Spleen (tissue), 11 donors: ENCODE data around the gene ZNF326. TPM values are rescaled to one million over a fixed set of nuclear protein-coding genes. Genes with fewer than 3 reads are reported as not detected.

Source experiments
- DNase-seq: peaks from one replicate; pipeline ENCODE4 v3.0.0-alpha.2; 2020
- H3K27ac ChIP-seq, 8 donors: fragments of 200-600 bp; sonication (generic) in 7 of 8; 1 replicate in 4 of 8; 2 replicates in 4 of 8; pipeline versions ENCODE4 v1.5.0 to v1.8.0; 2016 to 2021; ENCODE audit warnings: inconsistent platforms in 4 of 8, mild to moderate bottlenecking in 4 of 8, moderate library complexity in 1 of 8
- H3K27me3 ChIP-seq, 7 donors: fragments of 200-600 bp; sonication (generic) in 6 of 7; replicated peaks in 1 of 7; 1 replicate in 4 of 7; 2 replicates in 3 of 7; pipeline versions ENCODE4 v1.5.0 to v1.8.0; 2016 to 2021; ENCODE audit warnings: inconsistent platforms in 3 of 7, mild to moderate bottlenecking in 1 of 7
- H3K36me3 ChIP-seq, 6 donors: fragments of 200-600 bp; sonication (generic) in 5 of 6; 1 replicate in 4 of 6; 2 replicates in 2 of 6; pipeline versions ENCODE4 v1.5.0 to v1.8.0; 2016 to 2021; ENCODE audit warnings: inconsistent platforms in 2 of 6
- H3K4me1 ChIP-seq, 6 donors: fragments of 200-600 bp; sonication (generic) in 5 of 6; 1 replicate in 3 of 6; 2 replicates in 3 of 6; pipeline versions ENCODE4 v1.5.0 to v1.8.0; 2016 to 2021; ENCODE audit warnings: inconsistent platforms in 3 of 6
- H3K4me3 ChIP-seq, 8 donors: fragments of 200-600 bp; sonication (generic) in 7 of 8; 1 replicate in 4 of 8; 2 replicates in 4 of 8; pipeline versions ENCODE4 v1.5.0 to v1.8.0; 2016 to 2021; ENCODE audit warnings: inconsistent platforms in 4 of 8, mild to moderate bottlenecking in 4 of 8, moderate library complexity in 2 of 8
- H3K9me3 ChIP-seq, 8 donors: fragments of 200-600 bp; sonication (generic) in 7 of 8; 1 replicate in 4 of 8; 2 replicates in 4 of 8; pipeline versions ENCODE4 v1.5.0 to v1.8.0; 2016 to 2021; ENCODE audit warnings: inconsistent platforms in 4 of 8
- POLR2A ChIP-seq, 3 donors: fragments of 450-650 bp; IDR thresholded peaks; one replicate each; pipeline ENCODE4 v1.5.1; 2017; ENCODE audit warnings: antibody characterized with exemption in 3 of 3, mild to moderate bottlenecking in 1 of 3
- POLR2AphosphoS5 ChIP-seq, 3 donors: sonication (generic); formaldehyde crosslinking; IDR thresholded peaks; one replicate each; pipeline ENCODE4 v1.5.1; 2017; ENCODE audit warnings: antibody characterized with exemption in 3 of 3
- WGBS, 5 donors: extraction: QIAGEN DNeasy Blood & Tissue Kit in 3 of 5; methylation state at CpG; one replicate each; pipeline versions ENCODE4 v1.1.5 to v1.1.7; 2013 to 2018; 5-methylcytosine and 5-hydroxymethylcytosine counted together
- intact Hi-C: fragments of 100-400 bp; cut with DNase I; formaldehyde crosslinking; loops from one replicate; pipeline ENCODE4 v1.15.0; 2023; ENCODE audit warnings: low total_unique reads
- polyA plus RNA-seq, 3 donors: library from polyadenylated mRNA; stranded (reverse); fragments of 200-250 nt; gene quantifications; one replicate each; pipeline ENCODE4 v1.2.1, GENCODE V29; 2013
- total RNA-seq, 7 donors: library from RNA; depleted of rRNA in 3 of 7; stranded (reverse); fragments of >200 nt in 3 of 7; fragmentation: NEBNext Ultra II Directional in 4 of 7; extraction: Animal tissue kit (Norgen Biotek cat#: 25700) in 4 of 7; gene quantifications; one replicate each; pipeline versions ENCODE4 v1.1.0 to v1.2.1, GENCODE V29; 2016 to 2021
- TF ChIP-seq, protein P1 (sequence below), 11 experiments: fragments of 200-600 bp in 7 of 11; fragments of 450-650 bp in 4 of 11; sonication (generic) in 4 of 11; IDR thresholded peaks in 8 of 11; conservative IDR thresholded peaks in 3 of 11; 1 replicate in 7 of 11; 2 replicates in 4 of 11; pipeline versions ENCODE4 v1.4.0 to v1.8.0; 2016 to 2021; ENCODE audit warnings: antibody characterized with exemption in 11 of 11, inconsistent platforms in 4 of 11, mild to moderate bottlenecking in 1 of 11
- donor health status: healthy with polysubstance abuse.
- donor health status: DM: no; HTN: no; CAD: no; lungs with moderate emphysema.
- donor health status: DM: no; HTN: no; CAD: no.
- donor health status: Bipolar disorder and iron deficiency.
- donor health status: healthy.
- donor health status: DM: no; HTN: no; CAD: no.
- donor health status: DM: yes; HTN: yes; CAD: no.

ZNF326 gene
- total and polyA plus RNA-seq, 10 donors: 4.6 to 27.9 (median 18.6) TPM

- no peak for DNase-seq
- intact Hi-C loops: no loop called here
- H3K4me1 ChIP-seq: peaks cover 0 to 14% (median 2%) of the 10 kb centered on the region in 6 donors
- H3K27ac ChIP-seq: no peak overlapping the region
- H3K27me3 ChIP-seq: no peaks in the 10 kb centered on the region
- H3K9me3 ChIP-seq: no peaks in the 10 kb centered on the region
- no peaks in the 10 kb centered on the region for H3K36me3 ChIP-seq
- no peak for TF ChIP-seq POLR2AphosphoS5 (IDR thresholded peaks at IDR 0.05)
- TF ChIP-seq POLR2A (IDR thresholded peaks at IDR 0.05): no peak
- TF ChIP-seq, protein P1, sequence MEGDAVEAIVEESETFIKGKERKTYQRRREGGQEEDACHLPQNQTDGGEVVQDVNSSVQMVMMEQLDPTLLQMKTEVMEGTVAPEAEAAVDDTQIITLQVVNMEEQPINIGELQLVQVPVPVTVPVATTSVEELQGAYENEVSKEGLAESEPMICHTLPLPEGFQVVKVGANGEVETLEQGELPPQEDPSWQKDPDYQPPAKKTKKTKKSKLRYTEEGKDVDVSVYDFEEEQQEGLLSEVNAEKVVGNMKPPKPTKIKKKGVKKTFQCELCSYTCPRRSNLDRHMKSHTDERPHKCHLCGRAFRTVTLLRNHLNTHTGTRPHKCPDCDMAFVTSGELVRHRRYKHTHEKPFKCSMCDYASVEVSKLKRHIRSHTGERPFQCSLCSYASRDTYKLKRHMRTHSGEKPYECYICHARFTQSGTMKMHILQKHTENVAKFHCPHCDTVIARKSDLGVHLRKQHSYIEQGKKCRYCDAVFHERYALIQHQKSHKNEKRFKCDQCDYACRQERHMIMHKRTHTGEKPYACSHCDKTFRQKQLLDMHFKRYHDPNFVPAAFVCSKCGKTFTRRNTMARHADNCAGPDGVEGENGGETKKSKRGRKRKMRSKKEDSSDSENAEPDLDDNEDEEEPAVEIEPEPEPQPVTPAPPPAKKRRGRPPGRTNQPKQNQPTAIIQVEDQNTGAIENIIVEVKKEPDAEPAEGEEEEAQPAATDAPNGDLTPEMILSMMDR (IDR thresholded peaks at IDR 0.05 in 8 of 11, conservative IDR thresholded peaks at IDR 0.05 in 3 of 11): no peak
- WGBS, 5 donors: 91 to 98% (median 95%) methylated on average over 7 of the region's 7 CpGs
- H3K4me3 ChIP-seq: no peak overlapping the region
Observed at GRCh38 chr1:89955311-89956205, 39.4 kb upstream of the ZNF326 start.

DNA sequence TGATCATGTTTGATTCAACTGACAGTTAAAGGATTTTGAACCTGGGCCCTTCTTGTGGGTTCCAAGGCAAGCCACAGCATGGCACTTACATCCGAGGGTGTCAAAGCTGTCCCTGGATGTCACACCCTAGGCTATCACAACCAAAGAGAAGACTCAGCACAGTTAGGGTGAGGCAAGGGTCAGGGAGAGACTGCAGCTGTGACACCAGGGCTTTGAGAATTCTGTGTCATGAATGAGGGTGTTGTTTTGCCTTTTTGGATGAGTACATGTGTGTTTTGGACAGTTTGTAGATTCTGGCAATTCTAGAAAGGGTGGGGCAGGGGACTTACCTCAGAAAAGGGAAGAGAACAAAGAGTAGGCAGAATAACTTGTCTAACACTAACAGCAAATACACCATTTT, 37.8 kb upstream of the ZNF326 start:
- TF ChIP-seq POLR2A (IDR thresholded peaks at IDR 0.05): no peak
- TF ChIP-seq POLR2AphosphoS5 (IDR thresholded peaks at IDR 0.05): no peak
- TF ChIP-seq, protein P1 (IDR thresholded peaks at IDR 0.05 in 8 of 11, conservative IDR thresholded peaks at IDR 0.05 in 3 of 11): no peak
- H3K27ac ChIP-seq: no peak overlapping the region

GRCh38 chr1:89958851-89959654, 35.9 kb upstream of the ZNF326 start:
- no peaks in the 10 kb centered on the region for H3K9me3 ChIP-seq
- no peaks in the 10 kb centered on the region for H3K36me3 ChIP-seq
- H3K4me3 ChIP-seq: no peak overlapping the region
- TF ChIP-seq, protein P1 (IDR thresholded peaks at IDR 0.05 in 8 of 11, conservative IDR thresholded peaks at IDR 0.05 in 3 of 11): no peak
- H3K27ac ChIP-seq: no peak overlapping the region
- DNase-seq: no peak
- WGBS, 5 donors: 76 to 84% (median 80%) methylated on average over 7 of the region's 7 CpGs
- no peaks in the 10 kb centered on the region for H3K27me3 ChIP-seq
- peaks cover 0 to 15% (median 8%) of the 10 kb centered on the region in 6 donors for H3K4me1 ChIP-seq
- intact Hi-C loops: no loop called here

More for the DNA sequence above, 37.8 kb upstream of the ZNF326 start:
- intact Hi-C loops: no loop called here
- Histone ChIP-seq H3K36me3 (no peaks in the 10 kb centered on the region), H3K4me1 (peaks cover 0 to 18% (median 5%) of the 10 kb centered on the region in 6 donors), H3K27me3 (no peaks in the 10 kb centered on the region), H3K9me3 (no peaks in the 10 kb centered on the region), H3K4me3 (no peak overlapping the region)
- DNase-seq: no peak
- WGBS, 5 donors: 17 to 50% (median 36%) methylated on average over 1 of the region's 1 CpG

- Histone ChIP-seq H3K4me3 (no peak overlapping the region), H3K27me3 (no peaks in the 10 kb centered on the region), H3K4me1 (peaks cover 0 to 11% (median 8%) of the 10 kb centered on the region in 6 donors), H3K27ac (no peak overlapping the region), H3K36me3 (no peaks in the 10 kb centered on the region), H3K9me3 (no peaks in the 10 kb centered on the region)
- intact Hi-C loops: no loop called here
- TF ChIP-seq, protein P1 (IDR thresholded peaks at IDR 0.05 in 8 of 11, conservative IDR thresholded peaks at IDR 0.05 in 3 of 11): no peak
- TF ChIP-seq POLR2AphosphoS5 (IDR thresholded peaks at IDR 0.05) (no peak), POLR2A (IDR thresholded peaks at IDR 0.05) (no peak)
- DNase-seq: no peak
- 94 to 100% (median 98%) methylated on average over 2 of the region's 2 CpGs for WGBS, 5 donors
Observed at GRCh38 chr1:89959719-89960118, 35.2 kb upstream of the ZNF326 start.
